HG02973 (cell line): ENCODE results near the gene TMEM119.

Experiments used
- ATAC-seq: cut with Tn5 transposase; IDR thresholded peaks from one replicate; pipeline ENCODE4 v1.9.1; 2021; ENCODE audit warnings: moderate library complexity; ENCODE audit not compliant: unreplicated experiment

TMEM119 gene, protein sequence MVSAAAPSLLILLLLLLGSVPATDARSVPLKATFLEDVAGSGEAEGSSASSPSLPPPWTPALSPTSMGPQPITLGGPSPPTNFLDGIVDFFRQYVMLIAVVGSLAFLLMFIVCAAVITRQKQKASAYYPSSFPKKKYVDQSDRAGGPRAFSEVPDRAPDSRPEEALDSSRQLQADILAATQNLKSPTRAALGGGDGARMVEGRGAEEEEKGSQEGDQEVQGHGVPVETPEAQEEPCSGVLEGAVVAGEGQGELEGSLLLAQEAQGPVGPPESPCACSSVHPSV

DNA sequence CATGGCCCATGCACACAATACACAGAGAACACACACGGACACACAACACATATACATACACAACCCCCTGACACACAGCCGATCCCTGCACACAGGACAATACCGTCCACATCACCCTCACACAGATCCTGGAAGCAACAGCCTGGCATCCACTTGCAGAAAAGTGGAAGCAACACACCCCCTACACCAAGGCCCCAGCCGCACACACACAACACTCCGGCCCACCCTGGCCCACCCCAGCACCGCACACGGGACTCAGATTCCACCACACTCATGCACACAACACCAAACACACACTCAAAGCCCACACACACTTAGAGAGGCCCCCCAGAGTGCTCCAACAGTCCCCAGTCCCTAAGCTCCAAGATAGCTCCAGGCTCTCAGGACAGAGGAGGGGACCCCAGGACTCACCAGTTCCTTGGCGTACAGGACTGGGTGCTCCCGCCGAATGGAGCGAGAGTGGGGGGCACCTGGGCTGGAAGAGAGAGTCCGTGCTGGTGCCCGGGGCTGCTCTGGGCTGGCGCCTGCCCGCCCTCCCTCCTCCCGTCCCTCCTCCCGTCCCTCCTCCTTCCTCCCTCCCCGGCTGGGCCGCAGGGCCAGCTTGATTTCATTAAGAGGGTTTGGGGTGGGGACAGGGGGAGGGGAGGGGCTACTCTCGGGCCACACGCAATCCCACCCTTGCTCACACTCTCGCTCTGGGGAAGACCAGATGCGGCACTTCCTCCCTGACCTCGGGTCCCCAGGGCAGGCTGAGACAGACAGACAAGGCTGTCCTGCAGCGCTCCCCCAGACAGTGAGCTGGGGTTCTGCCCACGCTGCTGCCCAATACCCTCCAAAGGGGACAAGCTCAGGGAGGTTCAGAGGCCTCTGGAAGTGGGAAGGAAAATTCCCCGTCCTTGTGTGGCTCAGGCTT lies at the start of gene TMEM119:
TSS of gene TMEM119 (minus strand) at position 526 of the 913 bp plus-strand sequence. CDS start 5,701 bp downstream, outside the sequence.
- no peak for ATAC-seq

DNA sequence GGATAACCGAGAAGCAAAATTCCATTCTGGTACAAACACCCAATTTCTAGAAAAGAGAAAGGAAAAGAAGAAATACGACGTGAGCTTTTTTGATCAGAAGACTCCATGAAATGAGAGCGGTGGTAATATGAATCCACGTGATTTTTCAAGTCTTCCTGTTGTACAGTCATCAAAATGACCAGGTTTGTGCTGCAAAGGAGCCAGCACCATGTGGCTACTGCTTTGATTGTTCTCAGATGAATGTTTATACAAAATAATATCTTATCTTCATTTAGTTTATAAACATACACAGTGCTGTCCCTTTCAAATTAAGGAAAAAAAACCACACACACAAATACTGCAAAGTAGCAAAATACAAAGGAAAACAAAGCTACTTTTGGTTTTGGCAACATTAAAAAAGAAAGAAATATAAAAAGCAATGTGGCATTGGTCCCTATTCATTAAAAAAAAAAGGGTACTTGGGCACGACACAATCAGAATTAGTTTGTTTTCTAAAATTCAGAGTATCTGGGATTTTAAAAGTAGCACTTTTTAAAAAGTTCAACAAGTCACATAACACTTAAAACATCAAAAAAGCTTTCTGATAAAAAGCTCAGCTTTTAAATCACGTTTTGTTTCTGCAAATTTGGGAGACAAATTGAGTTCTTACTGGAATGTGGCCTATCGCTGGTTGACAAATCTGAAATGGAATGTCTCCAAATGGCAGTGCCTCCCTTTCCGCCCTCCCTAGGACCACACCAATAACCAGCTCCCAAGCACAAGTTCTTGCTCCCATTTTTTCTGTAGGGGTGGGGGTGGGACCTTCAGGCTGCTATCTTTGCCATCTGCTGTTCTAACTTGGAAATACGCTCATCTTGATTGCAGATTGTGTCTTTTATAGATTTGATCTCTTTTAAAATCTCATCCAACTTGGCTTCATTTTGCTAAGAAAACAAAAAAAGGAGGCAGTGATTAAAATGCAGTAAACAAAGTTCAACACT lies 49.0 kb upstream of the TMEM119 start:
- ATAC-seq: no peak

DNA sequence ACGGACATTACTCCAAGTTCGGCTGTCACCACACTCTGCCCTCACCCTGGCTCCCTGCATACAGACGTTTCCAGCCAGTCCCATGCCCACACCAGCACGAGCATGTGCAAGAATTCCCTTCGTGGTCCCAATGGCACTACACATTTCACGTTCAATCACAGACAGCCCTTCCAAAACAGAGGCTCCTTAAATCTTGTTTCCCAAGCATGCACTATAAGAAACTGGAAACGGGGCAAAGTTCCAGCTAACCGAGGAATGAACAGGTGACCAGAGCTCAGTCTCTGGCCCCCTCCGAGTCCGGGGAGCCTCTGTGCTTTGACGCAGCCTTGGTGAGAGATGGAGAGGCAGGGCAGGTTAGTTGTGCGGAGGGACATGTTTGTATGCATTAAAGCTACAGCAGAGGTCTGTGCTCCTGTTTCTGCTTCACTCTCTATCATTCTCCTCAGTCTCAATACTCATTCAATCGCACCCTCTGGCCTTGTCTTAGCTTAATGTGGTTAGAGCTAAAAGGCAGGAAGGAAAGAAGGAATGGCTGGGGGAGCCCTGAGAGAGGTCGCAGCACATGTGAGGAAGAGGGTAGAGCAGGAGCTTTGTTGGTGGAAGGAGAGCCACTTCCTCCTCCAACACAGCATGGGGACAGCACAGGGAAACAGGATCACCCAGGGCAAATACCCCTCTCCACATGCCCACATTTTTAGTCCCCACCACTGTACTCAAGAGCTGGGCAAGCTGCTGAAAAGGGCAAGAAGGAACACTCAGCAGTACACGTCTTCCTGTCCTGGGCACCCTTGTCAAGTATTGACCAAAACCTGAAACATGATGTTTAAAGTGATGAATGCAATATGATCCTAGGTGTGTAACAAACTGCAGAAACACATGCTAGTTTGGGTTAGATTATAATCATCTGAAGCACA lies 48.1 kb upstream of the TMEM119 start:
- ATAC-seq: no peak

DNA sequence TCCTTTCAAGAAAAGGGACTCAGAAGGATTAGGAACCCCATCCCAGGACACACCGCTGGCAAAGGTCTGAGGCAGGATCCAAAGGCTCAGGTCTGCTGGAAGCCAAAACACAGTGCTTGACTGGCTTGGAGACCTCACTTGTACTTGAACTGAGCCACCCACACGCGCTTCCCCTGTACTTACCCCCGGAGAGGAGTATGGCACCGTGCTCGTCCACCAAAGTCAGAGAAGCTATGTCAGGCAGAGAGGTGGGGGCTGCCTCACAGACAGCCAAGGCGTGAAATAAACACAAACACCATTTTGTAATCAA lies 46.9 kb upstream of the TMEM119 start:
- ATAC-seq: no peak

DNA sequence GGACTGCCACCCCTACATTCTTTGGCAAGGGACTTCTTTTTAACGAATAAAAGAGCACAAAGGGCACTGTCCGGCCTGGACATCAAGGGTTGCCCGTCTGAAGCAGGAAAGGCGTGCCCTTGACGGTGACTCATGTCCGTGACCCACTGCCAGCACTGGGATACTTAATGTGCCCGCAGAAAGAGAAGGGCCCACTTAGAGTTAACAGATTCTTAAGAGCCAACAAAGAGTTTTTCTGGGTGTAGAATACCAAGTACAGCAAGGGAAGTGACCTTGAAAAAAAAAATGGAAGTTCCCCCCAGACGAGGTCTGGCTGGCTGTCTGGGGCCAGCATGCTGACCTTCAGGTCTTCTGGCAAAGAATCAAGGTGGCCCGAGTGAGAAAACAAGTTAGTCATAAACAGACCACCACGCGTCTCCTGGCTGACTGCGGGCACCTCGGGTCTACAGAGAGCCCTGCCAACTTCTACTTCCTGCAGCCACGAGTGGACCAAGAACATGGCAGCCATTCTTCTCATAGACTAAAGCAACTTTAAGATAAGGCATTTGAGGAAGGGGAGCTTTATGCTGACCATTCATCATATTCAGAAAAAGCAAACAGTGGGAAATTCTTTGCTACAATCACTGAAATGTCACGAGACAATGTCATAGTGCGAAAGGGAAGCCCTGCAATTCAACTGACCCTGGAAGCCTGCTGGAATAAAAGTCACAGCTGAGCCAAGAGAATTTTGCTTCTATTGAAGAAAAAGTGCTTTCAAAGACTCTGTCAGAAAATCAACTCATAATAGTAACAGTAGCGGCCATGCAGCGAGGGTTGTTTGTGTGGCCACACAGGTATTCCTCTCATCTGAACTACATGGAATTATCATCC lies 46.3 kb upstream of the TMEM119 start:
- no peak for ATAC-seq

DNA sequence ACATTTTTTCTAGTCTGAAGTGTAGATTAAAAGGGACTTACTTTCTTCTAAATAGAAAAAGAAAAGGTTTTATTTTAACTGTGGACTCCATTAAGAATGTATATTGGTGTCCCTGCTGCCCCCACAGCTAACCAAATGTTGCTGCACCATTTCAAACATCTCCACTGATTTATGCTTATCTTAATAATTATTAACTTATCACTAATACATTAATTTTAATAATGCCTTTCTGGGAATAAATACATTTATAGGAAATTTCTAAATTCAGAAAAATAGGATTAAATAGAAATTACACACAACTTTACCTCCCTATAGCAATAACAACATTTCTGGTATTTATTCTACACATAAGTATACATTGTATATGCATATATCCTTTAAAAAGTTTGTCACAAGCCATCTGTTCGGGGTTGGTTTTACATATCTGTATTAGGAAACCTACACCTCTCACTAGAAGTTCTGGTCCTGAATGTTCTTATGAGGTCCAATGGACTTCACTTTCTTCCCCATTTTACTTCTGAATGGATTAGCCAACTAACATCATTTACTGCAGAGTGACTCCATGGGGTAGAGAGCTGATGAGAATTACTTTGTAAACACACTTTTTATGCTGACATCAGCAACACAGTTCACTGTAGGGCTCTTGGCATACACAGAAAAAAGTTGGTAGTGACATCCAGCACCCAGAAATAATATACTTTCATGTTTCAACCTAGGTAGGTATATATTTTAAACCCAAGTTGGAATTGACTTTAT lies 45.2 kb upstream of the TMEM119 start:
- no peak for ATAC-seq

DNA sequence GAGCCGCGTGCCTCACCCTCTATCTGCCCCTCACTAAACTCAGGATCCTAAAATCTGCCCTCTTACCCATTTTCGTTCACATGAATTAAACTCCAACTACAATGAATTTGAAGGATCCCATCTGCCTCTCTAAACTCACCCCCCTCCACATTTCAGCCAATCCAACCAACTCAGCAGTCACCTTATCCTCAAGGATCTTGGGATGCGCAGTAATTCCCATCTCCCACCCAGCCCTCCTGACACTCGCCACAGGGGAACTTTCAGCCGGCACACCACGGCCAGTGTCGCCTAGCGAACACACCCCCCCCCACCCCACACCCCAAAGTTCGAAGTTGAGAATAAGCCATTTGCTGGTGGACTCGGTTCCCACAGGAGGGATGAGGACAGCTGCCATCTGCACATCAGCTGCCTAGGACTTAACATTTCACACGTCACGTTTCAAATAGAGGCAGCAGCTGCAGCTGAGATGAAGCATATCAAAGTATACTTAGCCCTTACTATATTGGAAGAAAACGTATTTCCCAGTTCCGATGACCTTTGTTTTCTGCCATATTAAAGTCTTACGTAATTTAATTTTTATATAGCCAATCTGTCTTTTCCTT lies 44.5 kb upstream of the TMEM119 start:
- ATAC-seq: no peak

DNA sequence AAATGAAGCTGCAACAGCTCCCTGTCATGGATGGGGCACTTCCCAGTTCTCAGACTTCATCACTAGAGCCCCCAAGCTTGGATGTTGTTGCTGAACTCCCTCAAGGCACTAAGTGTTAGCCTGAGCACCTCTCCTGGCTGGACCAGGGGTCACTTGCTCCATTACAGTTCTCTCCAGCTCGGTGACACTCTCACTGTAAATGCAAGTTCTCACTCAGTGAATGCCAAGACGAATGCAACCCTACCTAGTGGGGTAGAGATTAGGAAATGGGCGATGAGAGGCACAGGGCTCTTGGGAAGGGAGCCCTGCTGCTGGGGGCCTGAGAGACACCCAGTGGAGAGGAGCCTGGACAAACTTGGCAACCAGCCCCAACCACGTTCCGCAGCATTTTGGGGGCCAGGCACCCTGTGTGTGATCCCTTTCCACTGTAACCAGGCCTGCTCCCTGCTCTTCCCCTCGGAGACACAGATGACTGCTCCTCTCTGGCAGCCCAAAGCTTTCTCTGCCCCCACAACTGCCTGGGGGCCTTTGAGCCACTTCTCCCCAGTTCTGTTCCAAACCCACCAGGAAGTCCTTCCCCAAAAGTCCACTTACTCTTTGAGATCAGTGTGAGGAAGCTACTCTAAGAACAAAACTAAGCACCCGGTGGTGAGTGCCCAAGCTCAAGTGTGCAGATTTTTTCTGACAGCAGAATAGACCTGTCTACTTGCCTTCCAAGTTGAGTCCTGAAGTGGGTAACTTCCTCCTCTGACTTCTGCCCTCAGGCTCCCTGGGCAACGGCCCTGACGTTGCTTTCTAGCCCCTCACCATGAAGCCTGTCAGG lies 43.8 kb upstream of the TMEM119 start:
- no peak for ATAC-seq

DNA sequence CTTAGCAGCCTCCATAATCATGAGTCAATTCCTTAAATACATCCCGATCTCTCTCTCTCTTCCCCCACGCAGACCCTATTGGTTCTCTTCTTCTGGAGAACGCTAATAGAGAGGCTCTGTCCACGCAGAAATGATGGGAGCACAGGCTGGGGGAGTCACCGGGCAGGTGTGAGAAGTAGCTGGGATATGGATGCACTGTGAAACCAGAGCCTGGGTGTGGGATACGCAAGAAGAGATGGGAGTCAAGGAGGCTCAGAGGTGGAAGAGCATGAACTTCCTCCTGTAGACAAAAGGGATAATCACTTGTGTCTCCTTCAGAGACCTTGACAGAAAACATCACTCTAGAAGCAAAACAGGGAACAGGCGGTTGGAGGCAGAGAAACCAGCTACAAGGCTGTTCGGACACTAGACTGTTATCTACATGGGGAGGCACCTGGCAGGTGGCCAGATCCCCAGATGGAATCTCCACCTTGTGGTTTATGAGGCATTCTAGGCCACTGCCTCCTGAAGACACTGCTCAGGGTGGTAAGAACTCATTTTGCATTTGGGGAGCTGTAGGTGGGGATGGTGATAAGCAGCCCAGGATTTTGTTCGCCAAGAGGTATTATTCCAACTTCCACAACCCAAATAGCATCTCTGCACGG lies 43.0 kb upstream of the TMEM119 start:
- ATAC-seq: no peak

DNA sequence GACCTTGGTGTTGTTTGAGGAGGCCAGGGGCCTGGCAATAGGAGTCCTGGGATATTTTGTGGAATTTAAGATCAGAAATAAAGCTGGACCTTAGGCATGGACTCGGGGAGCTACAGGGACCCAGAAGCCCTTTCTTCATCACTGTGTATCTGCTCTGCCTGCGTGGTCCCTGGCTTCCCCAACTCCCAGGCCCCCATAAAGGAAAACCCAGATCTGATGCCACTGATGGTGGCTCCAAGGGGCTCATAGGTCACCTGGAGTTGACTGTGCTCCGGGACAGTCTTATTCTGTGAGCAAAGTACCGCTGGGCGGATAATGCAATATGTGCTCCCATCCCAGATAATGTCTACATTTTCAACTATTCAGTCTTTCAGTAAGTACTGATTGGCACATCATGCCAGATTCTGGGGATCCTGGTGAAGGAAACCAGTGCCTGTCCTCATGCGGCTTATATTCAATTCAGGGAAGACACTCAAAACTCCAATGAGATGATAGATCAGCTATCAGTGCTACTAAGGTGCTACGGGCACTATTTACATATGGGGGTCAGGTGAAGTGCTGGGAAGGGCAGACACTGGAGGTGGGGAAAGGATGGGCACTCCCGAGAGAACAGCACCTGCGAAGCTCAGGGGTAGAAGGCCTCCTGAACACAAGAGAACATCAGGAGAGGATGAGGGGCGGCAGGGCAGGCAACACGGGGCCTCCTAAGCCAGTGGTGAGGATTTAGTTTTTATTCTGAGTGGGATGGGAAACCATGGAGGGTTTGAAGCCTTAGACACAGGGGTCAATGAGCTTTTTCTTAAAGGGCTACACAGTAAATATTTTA lies 41.3 kb upstream of the TMEM119 start:
- ATAC-seq: no peak

DNA sequence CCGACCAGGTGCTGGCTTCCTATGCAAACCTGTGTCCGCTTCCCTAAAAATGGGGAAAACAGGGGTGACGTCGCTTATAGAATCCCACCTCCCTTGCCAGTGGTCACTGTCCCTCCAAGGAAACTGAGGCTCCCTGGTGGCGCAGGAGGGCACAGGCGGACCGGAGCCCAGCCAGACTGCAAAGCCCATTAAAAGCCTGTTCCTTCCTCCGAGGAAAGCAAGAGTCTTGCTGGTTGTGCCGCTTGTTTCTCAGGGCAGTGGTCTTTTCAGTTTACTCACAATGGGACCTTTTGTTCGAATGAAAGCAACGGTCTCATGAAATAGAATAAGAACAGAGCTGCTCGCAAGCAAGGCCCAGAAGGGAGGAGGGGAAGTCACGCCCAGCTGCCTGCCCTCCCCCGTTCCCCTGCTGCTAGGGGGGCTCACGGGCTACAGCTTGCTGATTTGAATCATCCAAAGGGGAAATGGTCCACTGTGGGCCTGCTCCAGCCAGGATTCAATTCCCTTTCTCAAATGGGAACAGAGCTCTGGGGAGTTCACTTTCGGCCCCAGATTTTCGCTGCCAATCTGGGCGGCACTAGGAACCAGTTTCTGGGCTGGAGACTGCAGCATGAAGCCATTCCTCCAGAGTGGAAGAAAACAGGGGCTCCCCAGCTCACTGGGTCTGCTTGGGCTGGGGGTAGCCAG lies 40.4 kb upstream of the TMEM119 start:
- no peak for ATAC-seq

DNA sequence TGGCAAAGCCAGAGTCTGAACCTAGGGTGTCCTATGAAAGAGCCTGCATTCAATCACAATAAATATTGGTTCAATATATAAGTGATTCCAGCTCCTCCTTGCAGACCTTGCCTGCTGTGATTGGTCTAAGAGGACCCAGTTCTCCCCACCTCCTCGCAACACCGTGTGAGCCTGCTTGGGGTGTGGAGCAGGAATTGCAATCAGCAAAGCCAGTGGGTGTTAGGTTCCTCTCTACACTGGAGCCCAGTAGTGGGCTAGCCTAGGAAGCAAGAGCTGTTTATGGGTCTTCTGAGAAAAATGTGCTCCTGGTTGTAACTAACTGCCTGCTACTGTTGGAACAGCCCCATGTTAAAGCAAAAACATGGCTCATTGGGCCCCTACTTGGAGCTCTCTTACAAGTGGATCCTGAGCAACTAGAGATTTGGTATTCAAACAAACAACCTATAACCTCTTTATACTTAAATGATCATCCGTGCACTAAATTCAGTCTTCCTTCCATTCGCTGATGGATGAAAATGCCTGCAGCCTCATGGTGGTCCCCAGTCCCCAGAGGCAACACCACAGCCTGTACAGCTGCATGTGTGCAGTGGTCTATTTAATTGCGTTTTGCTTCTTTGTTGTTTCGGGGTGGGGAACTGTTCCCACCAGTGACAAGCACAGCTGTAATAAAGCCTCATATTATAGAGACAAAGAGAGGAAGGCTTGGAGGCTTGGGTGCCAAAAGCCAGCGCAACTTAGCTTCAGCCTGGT lies 39.5 kb upstream of the TMEM119 start:
- no peak for ATAC-seq

DNA sequence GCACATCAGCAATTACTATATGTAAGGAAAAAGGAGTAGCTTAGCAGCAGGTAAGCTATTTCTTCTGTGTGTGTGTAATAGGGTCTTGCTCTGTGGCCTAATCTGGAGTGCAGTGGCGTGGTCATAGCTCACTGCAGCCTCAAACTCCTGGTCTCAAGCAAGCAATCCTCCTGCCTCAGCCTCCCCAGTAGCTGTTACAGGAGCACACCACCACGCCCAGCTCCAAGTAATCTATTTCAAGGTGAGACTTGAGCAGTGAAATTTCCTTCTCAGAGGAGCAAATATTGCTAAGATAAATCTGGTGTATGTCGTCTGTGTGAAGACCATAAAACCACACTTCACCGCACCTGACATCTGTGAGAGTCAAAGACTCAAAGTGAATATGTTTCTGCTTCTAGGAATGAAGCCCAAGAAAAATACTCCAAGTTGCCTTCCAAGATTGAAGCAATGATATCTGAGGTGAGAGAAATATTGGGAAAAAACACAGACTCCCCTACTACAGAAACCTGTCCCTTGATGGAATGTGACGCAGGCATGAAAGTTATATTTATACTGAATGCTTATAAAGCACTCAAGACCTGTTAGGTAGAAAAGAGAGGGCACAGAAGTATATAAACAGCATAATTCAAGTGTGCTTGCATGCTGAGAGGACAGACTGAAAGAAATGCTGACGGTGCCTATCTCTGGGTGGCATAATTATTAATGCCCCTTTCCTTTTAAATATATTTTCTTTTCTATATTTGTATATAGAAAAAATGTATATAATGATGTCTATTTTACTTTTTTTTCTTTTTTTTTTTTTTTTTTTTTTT lies 38.3 kb upstream of the TMEM119 start:
- peak; percentile 1 for ATAC-seq
